Stimulated activated CD8-positive, alpha-beta memory T cell treated with anti-CD3 and anti-CD28 coated beads, Interleukin-4, amount 100 ng/mL, for 48 hours (primary cell): Measurements from ENCODE around the gene PPFIA2.

Experiments
- DNase-seq: peaks from one replicate; pipeline ENCODE4 v3.0.0-alpha.2; 2020

Gene PPFIA2

DNA sequence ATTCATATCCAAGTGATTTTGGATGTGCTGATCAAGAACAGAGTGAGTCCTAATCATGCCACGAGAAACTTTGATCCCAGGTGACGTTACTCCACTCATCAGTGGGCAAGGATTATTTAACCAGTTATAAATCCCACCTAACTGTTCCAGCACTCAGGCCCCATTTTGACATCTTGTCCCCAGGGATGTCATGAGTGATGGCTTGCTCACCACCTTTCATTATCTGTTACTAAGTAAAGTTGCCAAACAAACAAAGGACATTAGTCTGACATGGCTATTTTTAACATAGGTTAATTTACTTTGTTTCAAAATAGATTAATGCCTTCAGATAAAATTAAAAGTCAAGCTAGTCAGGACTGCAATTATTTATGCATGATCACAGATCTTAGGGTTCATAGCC lies 425.3 kb downstream of the PPFIA2 start:
- no peak for DNase-seq

DNA sequence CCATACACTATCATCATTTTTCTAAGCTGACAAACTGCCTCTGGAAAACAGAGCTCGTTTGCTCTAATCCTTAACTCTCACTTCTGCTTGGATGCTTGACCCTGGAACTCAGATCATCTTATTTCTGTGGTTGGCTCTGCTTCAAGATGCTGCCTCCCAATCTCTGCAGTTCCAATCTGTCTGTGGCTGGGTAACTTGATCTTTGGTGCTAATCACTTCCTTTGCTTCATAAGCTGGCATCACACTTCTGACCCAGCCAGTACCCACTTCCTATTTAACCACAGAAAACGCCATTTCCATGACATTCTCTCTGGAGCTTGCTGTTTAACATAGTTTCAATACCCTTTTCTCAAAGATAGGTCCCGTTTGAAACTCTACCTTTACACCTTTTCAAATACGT lies 427.1 kb downstream of the PPFIA2 start:
- no peak for DNase-seq

DNA sequence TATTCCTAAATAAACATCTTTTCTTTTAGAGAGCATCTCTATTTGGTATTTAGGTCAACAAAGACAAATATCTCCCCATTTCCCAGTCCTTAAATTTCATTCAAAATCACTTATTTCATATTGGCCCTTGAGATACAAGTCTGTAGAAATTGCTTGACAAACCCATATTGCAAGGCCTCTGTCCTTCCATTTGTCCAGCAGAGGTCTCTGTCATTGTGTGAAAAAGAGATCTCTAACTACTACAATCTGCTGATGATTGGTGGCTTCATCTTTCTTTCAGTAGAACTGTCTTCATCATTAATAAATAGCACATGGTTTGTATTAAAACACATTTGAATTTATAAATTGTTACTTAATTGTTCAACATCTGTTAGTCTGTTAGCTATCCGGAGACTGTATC lies 428.7 kb downstream of the PPFIA2 start:
- no peak for DNase-seq

- no peak for DNase-seq
Observed at GRCh38 chr12:81329085-81329484, 430.1 kb downstream of the PPFIA2 start.

DNA sequence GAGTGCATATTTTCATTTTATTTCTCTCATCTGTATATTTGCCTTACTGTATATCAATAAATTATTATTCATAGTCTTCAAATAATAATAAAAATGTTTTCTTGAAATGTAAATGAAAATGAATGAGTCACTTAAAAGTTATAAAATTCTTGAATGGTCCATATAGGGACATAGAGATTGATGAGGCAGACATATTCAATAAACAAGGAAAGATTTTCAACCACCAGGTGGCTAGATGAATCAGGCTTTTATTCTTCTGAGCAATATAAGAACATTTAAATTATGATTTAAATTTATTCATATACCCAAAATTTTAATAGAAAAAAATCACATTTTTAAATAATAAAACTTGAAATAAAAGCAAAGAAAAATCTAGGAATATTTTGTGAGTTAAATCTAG lies 431.7 kb downstream of the PPFIA2 start:
- DNase-seq = no peak

GRCh38 chr12:81325086-81325485 lies 434.1 kb downstream of the PPFIA2 start:
- no peak for DNase-seq

DNA sequence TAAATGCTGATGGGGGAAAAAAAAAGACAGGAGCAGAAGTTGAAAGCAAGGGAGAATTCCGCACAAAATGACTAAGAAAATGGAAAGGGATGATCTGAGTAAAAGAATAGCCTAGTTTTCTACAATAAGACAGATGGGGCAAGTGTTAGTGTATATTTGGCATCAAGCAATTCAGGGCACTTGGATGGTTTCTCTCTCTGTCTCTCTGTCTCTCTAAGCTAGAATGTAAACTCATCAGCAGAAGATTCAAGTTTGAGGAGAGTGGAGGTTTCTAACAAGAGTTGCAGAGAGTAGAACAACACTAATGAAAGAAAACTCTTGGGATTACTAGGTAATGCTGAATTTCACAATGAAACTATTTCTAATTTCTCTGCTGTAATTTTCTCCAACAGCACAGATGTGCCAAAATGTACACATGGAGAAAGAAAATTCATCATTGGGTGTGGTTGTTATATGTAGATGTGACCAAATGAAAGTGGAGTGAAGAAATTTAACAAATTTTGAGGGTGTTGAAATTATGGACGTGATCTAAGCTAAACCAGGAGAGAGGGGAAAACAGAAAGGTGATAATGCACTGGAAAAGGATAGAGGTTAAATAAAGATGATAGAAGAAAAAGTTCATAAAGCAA lies 444.1 kb downstream of the PPFIA2 start:
- no peak for DNase-seq

- no peak for DNase-seq
Observed at GRCh38 chr12:81303935-81304334, 455.2 kb downstream of the PPFIA2 start.

DNA sequence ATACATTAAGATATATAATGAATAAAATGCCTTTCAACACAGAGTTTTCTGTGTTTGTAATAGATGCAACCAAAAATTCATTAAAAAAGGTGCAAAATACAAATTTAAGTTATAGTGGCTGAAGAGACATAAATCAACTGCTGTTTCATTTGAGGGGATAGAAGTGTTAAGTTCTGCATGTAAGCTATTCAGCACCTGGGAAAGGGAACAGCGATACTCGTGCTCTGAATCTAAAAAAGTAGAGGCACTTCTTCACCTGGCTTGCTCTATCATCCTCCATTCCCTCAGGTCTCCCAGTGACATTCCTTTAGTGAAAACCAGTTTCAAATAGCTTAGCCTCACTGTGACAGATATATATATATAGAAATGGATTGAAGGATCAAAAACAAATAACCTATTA lies 458.7 kb downstream of the PPFIA2 start:
- DNase-seq = no peak

GRCh38 chr12:81297601-81298000 lies 461.5 kb downstream of the PPFIA2 start:
- DNase-seq = no peak

DNA sequence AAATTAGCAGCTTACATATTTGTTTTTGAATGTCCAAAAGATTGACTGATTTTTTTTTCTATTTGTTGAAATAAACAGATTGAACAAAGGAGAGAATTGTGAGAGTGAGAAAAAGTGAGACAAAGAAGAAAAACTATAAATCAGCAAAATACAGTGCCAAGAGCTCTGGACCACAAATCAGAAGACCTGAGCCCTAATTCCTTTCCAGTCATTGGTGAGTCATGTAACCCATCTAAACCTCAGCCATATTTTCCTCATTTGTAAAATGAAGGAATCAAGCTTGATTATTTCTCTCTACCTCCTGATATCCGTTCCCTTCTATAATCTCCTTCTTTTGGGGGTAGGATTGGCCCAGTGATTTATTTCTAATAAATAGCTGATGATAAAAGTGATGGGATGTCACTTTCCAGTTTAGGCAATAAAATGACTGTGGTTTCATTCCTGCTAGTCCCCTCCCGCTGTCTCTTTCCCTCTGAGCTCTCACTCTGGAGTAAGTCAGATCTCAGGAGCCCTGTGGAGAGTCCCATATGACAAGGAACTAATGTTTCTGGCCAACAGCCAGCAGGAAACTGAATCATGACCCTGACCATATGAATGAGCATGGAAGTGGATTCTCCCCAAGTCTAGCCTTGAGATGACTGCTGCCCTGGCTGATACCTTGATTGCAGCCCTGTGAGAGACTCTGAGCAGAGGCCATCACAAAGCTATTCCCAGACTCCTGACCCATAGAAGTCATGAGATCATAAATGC lies 462.4 kb downstream of the PPFIA2 start:
- no peak for DNase-seq

DNA sequence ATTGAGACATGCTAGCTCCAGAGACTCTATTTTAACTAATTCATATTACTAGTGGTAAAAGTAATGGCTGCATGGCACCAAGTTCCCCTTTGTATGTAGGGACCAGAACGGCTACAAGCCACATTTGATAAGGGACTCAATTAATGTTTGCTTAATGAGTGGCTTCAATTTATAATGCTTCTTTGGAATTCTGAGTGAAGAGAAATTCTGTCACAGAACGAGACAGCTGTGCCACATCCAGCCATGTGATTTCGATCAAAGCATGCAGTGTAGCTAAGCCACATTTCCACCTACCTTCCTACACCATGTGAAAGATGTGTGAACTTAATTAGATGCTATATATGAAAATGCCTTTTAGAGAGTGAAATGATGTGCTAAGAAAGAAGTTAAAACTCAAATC lies 463.9 kb downstream of the PPFIA2 start:
- DNase-seq = no peak

- no peak for DNase-seq
Observed at GRCh38 chr12:81294325-81295190, 464.6 kb downstream of the PPFIA2 start.

DNA sequence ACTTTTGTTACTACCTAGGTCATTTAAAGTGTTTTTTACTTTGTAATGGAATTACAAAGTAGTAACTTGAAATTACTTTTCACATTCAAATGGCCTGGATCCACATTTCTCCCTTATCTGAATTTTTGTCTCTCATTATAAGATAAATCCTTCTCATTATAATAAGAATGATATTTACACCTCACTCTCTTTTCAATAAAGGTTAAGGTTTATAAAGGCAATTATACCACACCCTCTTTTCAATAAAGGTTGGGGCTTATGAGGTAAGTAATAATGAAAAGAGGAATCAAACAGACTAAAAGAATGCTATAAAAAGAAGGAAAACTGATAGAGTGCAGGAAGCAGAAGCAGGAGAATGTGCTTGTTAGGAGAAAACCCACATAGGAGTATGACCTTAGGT lies 470.5 kb downstream of the PPFIA2 start:
- no peak for DNase-seq

GRCh38 chr12:81284137-81284536 lies 475.0 kb downstream of the PPFIA2 start:
- no peak for DNase-seq

GRCh38 chr12:81274637-81275529 lies 484.3 kb downstream of the PPFIA2 start:
- no peak for DNase-seq

DNA sequence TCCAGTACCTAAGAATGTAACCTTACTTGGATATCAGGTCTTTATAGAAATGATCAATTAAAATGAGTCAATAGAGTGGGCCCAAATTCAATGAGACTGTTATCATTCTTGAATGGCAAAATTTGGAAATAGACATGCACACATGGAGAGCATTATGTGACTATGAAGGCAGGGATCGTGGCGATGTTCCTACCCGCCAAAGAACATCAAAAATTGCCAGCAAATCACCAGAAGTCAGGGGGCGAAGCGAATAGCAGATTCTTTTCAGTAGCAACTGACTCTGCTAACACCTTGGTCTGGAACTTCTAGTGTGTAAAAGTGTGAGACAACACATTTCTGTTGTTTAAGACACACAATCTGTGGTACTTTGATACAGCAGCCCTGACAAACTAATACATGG lies 488.8 kb downstream of the PPFIA2 start:
- no peak for DNase-seq

- no peak for DNase-seq
Observed at GRCh38 chr12:81263072-81263471, 496.1 kb downstream of the PPFIA2 start.

- no peak for DNase-seq
Observed at GRCh38 chr12:81261508-81262207, 497.5 kb downstream of the PPFIA2 start.

DNA sequence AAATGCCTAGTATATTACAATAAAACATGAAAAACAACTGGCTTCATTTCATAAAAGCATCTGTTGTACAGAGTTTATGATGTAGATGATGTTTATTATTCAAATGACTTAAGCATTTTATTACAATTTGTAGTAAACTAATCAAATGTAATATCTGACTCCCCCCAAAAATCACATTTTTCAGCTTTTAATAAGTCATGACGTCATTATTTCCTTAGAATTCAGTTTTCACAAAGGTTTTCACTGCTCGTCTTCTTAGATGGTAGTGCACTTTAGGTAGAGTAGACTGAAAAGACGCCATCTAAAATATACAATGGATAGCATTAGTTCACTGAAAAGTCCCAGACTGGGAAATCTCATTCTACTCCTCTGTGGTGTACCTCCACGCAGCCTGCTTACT lies 499.8 kb downstream of the PPFIA2 start:
- DNase-seq = no peak

- no peak for DNase-seq
Observed at GRCh38 chr12:81257947-81258551, 501.1 kb downstream of the PPFIA2 start.

DNA sequence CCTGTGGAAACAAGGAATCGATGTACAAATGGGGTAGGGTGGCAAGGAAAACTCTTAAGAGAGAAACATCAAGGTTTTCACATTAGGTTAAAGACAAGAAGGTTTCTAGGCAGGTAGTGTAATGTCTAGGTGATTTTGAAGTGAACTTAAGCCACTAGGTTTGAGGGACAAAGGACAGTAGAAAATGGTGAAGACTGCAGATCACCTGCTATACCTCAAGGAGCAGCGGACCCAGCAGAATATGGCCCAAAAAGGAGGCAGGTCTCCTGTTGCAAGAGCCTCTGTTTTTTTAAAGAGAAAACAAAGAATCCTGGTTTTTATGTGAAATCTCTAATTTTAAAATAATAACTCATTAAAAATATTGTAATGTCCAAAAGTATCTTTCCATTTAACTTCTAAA lies 503.2 kb downstream of the PPFIA2 start:
- no peak for DNase-seq
